GM12891 (cell line): ENCODE measurements around the gene LMNA.

Source experiments
- SPI1 ChIP-seq: IDR thresholded peaks from 2 replicates; pipeline ENCODE4 v1.6.1; 2011; ENCODE audit warnings: low read depth, low read length, control low read depth
- TAF1 ChIP-seq: IDR thresholded peaks from 2 replicates; pipeline ENCODE4 v1.6.1; 2011; ENCODE audit warnings: low read depth, low read length, control low read depth

- no peak for TF ChIP-seq TAF1
- TF ChIP-seq SPI1, result no peak
These were observed 22.9 kb upstream of the LMNA start for GRCh38 chr1:156091610-156092009.
